Astrocyte (in vitro differentiated cells and primary cell): ENCODE data around the gene FBN2.

ENCODE experiments used
- EZH2 ChIP-seq: IDR thresholded peaks from 2 replicates; pipeline ENCODE4 v1.6.1; 2012; ENCODE audit warnings: mild to moderate bottlenecking, low read length, inconsistent platforms; ENCODE audit not compliant: insufficient read depth
- TF ChIP-seq, protein P1 (sequence below): IDR thresholded peaks from 2 replicates; pipeline ENCODE4 v1.5.1; 2011; ENCODE audit warnings: low read depth, mild to moderate bottlenecking, inconsistent platforms, low read length, moderate library complexity; ENCODE audit not compliant: insufficient read depth

DNA sequence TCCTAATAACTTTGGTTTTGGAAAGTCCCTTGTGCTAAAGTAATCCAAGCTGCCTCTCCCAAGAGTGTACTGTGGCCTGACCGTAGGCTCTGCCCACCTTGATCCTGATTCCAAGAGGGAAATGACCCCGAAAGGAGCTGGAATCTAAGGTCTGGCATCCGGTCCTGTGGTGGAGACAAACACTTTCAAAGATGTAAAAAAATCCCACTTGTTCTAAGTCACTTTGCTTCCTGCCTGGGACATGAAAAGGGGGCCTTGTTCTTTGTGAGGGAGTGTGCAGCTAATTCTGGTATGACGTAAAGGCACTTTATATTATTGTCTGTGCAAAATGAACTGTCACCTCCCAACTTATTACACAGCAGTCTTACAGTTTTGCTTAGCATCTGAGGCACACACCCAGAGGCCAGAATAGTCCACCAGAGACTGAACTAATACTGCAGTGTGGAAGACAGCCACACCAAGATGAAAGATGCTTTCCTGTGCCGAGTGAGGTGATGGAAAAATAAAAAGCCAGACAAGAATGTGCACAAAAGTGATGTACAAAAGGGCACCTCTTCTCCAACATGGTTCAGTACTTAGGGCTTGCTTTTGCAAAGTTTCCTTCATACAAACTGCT, 325.7 kb downstream of the FBN2 start:
- TF ChIP-seq, protein P1, sequence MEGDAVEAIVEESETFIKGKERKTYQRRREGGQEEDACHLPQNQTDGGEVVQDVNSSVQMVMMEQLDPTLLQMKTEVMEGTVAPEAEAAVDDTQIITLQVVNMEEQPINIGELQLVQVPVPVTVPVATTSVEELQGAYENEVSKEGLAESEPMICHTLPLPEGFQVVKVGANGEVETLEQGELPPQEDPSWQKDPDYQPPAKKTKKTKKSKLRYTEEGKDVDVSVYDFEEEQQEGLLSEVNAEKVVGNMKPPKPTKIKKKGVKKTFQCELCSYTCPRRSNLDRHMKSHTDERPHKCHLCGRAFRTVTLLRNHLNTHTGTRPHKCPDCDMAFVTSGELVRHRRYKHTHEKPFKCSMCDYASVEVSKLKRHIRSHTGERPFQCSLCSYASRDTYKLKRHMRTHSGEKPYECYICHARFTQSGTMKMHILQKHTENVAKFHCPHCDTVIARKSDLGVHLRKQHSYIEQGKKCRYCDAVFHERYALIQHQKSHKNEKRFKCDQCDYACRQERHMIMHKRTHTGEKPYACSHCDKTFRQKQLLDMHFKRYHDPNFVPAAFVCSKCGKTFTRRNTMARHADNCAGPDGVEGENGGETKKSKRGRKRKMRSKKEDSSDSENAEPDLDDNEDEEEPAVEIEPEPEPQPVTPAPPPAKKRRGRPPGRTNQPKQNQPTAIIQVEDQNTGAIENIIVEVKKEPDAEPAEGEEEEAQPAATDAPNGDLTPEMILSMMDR, result no peak
- no peak for TF ChIP-seq EZH2
